Measurements from ENCODE around the gene SRP14. TPM values are rescaled to one million over a fixed set of nuclear protein-coding genes. Genes with fewer than 3 reads are reported as not detected.

SRP14 gene
- total RNA-seq, 5 donors from 2014 or later (not counting 1 experiment from before 2014, with no cell fraction given) = 115 to 128 (median 119) TPM

Other genes starting within 250 kb of the SRP14 start
- under 1 TPM in 2 of 5 donors, not detected in 3; 0.15 to 0.30 TPM for gene GPR176, start 118.9 kb downstream of the SRP14 start, total RNA-seq
- gene EIF2AK4, start 105.1 kb downstream of the SRP14 start, total RNA-seq = 10 to 100 TPM; 12.1 to 17.3 (median 14.5) TPM
- 10 to 100 TPM in 3 of 5 donors, 1 to 10 TPM in 2; 6.6 to 46.7 (median 42.4) TPM for gene BMF, start 69.7 kb upstream of the SRP14 start, total RNA-seq
- gene BUB1B, start 121.9 kb upstream of the SRP14 start, total RNA-seq = 1 to 10 TPM in 4 of 5 donors, under 1 TPM in 1; 0.79 to 2.2 (median 1.9) TPM
- gene PAK6, start 199.9 kb upstream of the SRP14 start, total RNA-seq = 1 to 10 TPM in 2 of 5 donors, under 1 TPM in 1, not detected in 2; 0.28 to 2.1 (median 1.4) TPM
- gene ANKRD63, start 243.9 kb upstream of the SRP14 start, total RNA-seq = under 1 TPM in 2 of 5 donors, not detected in 3; 0.23 to 0.38 TPM

Data from T-cell (primary cell).